ENCODE measurements around the gene FAM181A.

GRCh38 chr14:93943930-93944329 is 16.8 kb downstream of the FAM181A start:
- TF ChIP-seq CTCF (IDR thresholded peaks at IDR 0.05) (no peak), EP300 (IDR thresholded peaks at IDR 0.05) (no peak), POLR2A (IDR thresholded peaks at IDR 0.05) (no peak)
